HT1080 (cell line): Measurements from ENCODE around the gene LRRC8C. TPM values are rescaled to one million over a fixed set of nuclear protein-coding genes. Genes with fewer than 3 reads are reported as not detected.
A peak's percentile ranks its signal among the peaks of the same experiment; 100 is the strongest.

ENCODE experiments used
- DNase-seq: peaks from one replicate; pipeline ENCODE4 v3.0.0-alpha.2; 2015; ENCODE audit warnings: low read depth
- total RNA-seq: library from RNA; depleted of rRNA; stranded (reverse); fragments of >200 nt; shearing (Covaris generic); gene quantifications from 2 replicates; pipeline ENCODE4 v1.2.3, GENCODE V29; 2014

Gene LRRC8C
- total RNA-seq, 1 experiment from 2014 or later = 11.2 TPM

GRCh38 chr1:89633248-89633799, 404 bp downstream of the LRRC8C start:
- peak; percentile 53 for DNase-seq

GRCh38 chr1:89633800-89634625, 1.1 kb downstream of the LRRC8C start:
- DNase-seq = peak; percentile 30

GRCh38 chr1:89635825-89636815, 3.2 kb downstream of the LRRC8C start:
- peak; percentile 80 for DNase-seq

GRCh38 chr1:89637496-89637895, 4.6 kb downstream of the LRRC8C start:
- DNase-seq = no peak

GRCh38 chr1:89640440-89640839, 7.5 kb downstream of the LRRC8C start:
- DNase-seq = no peak

GRCh38 chr1:89641781-89642180, 8.9 kb downstream of the LRRC8C start:
- no peak for DNase-seq

GRCh38 chr1:89643577-89643976, 10.7 kb downstream of the LRRC8C start:
- DNase-seq = no peak

GRCh38 chr1:89644119-89644814, 11.3 kb downstream of the LRRC8C start:
- no peak for DNase-seq

GRCh38 chr1:89646259-89646658, 13.3 kb downstream of the LRRC8C start:
- DNase-seq = no peak

- no peak for DNase-seq
Measured at GRCh38 chr1:89649783-89650182, 16.9 kb downstream of the LRRC8C start.

GRCh38 chr1:89652373-89652772, 19.5 kb downstream of the LRRC8C start:
- DNase-seq = no peak

- no peak for DNase-seq
Measured at GRCh38 chr1:89657886-89658285, 25.0 kb downstream of the LRRC8C start.

GRCh38 chr1:89659322-89660081, 26.6 kb downstream of the LRRC8C start:
- no peak for DNase-seq

GRCh38 chr1:89660224-89661061, 27.5 kb downstream of the LRRC8C start:
- no peak for DNase-seq

- no peak for DNase-seq
Measured at GRCh38 chr1:89665941-89666340, 33.0 kb downstream of the LRRC8C start.

- DNase-seq = no peak
Measured at GRCh38 chr1:89666640-89667039, 33.7 kb downstream of the LRRC8C start.

- no peak for DNase-seq
Measured at GRCh38 chr1:89667691-89668090, 34.8 kb downstream of the LRRC8C start.

- no peak for DNase-seq
Measured at GRCh38 chr1:89668961-89669360, 36.0 kb downstream of the LRRC8C start.

GRCh38 chr1:89669441-89669840, 36.5 kb downstream of the LRRC8C start:
- no peak for DNase-seq

GRCh38 chr1:89670163-89670562, 37.2 kb downstream of the LRRC8C start:
- no peak for DNase-seq
